GM12874 (cell line): ENCODE results near the gene BRINP3.

ENCODE experiments used
- CTCF ChIP-seq: IDR thresholded peaks from 2 replicates; pipeline ENCODE4 v1.5.1; 2011; ENCODE audit warnings: low read depth, mild to moderate bottlenecking, control low read depth, low read length, moderate library complexity; ENCODE audit not compliant: insufficient read depth

Gene BRINP3

GRCh38 chr1:190286111-190286510 lies 191.6 kb downstream of the BRINP3 start:
- TF ChIP-seq CTCF, result no peak

- TF ChIP-seq CTCF, result no peak
These were observed 200.6 kb downstream of the BRINP3 start for GRCh38 chr1:190277107-190277506.

- TF ChIP-seq CTCF, result no peak
These were observed 202.9 kb downstream of the BRINP3 start for GRCh38 chr1:190274721-190275120.

- TF ChIP-seq CTCF, result no peak
These were observed 204.5 kb downstream of the BRINP3 start for GRCh38 chr1:190273161-190273560.

DNA sequence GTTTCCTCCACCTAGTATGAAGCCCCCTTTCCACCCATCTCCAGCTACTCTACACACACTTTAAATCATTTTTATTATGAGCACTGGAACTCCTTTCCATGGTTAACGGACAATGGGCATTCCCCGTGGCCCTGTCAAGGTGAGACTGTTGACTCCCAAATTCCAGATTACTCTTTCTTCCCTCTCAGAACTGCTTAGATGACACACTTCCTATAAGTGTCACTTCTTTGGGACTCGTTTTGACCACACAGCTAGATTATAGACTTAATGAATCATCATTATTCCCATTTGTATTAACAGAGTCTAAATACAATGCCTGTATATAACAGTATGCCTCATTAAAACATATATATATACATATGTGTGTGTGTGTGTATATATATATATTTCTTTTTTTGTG lies 215.1 kb downstream of the BRINP3 start:
- TF ChIP-seq CTCF, result no peak

DNA sequence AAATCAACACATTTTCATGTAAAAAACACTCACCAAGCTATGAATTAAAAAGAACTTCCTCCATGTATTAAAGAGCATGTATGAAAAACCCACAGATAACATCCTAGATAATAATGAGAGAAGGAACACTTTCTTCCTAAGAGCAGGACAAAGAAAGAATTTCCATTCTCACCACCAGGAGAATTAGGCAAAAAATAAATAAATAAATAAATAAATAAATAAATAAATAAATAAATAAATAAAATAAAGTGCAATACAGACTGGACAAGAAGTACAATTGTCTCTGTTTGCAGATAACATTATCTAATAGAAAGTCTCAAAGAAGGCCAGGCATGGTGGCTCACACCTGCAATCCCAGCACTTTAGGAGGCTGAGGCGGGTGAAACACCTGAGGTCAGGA lies 218.2 kb downstream of the BRINP3 start:
- TF ChIP-seq CTCF, result no peak

DNA sequence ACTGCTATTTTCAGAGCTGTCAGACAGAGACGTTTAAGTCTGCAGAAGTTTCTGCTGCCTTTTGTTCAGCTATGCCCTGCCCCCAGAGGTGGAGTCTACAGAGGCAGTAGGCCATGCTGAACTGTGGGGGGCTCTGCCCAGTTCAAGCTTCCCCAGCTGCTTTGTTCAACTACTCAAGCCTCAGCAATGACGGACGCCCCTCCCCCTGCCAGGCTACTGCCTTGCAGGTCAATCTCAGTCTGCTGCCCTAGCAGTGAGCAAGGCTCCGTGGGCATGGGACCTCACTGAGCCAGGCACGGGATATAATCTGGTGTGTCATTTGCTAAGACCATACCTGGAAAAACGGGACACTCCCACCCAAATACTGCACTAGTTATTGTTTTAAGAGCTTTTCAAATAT lies 219.7 kb downstream of the BRINP3 start:
- TF ChIP-seq CTCF, result no peak

DNA sequence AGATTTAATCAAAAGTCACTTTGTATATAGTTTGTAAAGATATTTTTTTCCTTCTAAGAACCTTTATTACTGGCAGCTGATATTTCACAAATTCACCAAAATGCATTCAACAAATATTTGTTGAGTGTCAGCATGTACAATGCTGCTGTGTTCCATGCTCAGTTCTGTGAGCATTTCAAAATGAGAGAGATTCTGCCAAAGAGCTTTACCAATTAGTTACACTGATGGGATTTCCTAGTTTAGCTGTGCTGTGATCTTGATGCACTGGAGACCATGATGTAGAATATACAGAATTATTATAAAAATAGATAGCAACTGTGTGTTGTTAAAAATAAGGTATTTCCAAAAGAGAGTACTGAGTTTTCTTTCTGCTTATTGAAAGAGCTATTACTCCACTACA lies 225.6 kb downstream of the BRINP3 start:
- no peak for TF ChIP-seq CTCF
